ENCODE data around the gene FLNB. TPM values are rescaled to one million over a fixed set of nuclear protein-coding genes. Genes with fewer than 3 reads are reported as not detected.

FLNB gene
- total RNA-seq, 1 experiment from 2014 or later: 309 TPM

GRCh38 chr3:58197588-58197987, 189.4 kb downstream of the FLNB start:
- Histone ChIP-seq H3K27me3 (ENCODE audit: control insufficient read depth, insufficient read depth, low read length) (no peaks in the 10 kb centered on the region), H3K27ac (ENCODE audit: low read length) (no peak overlapping the region), H3K9me3 (ENCODE audit: control insufficient read depth, insufficient read depth, low read depth, low read length) (no peaks in the 10 kb centered on the region), H3K36me3 (ENCODE audit: control insufficient read depth, insufficient read depth, low read length) (no peaks in the 10 kb centered on the region), H3K4me1 (ENCODE audit: control insufficient read depth, insufficient read depth, low read length) (no peaks in the 10 kb centered on the region), H3K4me3 (ENCODE audit: low read depth in 2 of 2, low read length in 2 of 2) (no peak overlapping the region)
- BruUV-seq (replicated peaks): no TSS peak
- no peak for ATAC-seq
- ChIA-PET CTCF (no interaction called here), POLR2A (no interaction called here)
- TF ChIP-seq POLR2AphosphoS5 (IDR thresholded peaks at IDR 0.05; ENCODE audit: low read depth, low read length) (no peak), TCF7L2 (IDR thresholded peaks at IDR 0.05; ENCODE audit: low read depth, low read length) (no peak), REST (IDR thresholded peaks at IDR 0.05; ENCODE audit: insufficient read depth in 1 of 2, low read depth in 2 of 2, low read length in 1 of 2) (no peak), SIN3A (IDR thresholded peaks at IDR 0.05; ENCODE audit: borderline replicate concordance, insufficient read depth, low read depth, low read length) (no peak)
- TF ChIP-seq, protein P1, sequence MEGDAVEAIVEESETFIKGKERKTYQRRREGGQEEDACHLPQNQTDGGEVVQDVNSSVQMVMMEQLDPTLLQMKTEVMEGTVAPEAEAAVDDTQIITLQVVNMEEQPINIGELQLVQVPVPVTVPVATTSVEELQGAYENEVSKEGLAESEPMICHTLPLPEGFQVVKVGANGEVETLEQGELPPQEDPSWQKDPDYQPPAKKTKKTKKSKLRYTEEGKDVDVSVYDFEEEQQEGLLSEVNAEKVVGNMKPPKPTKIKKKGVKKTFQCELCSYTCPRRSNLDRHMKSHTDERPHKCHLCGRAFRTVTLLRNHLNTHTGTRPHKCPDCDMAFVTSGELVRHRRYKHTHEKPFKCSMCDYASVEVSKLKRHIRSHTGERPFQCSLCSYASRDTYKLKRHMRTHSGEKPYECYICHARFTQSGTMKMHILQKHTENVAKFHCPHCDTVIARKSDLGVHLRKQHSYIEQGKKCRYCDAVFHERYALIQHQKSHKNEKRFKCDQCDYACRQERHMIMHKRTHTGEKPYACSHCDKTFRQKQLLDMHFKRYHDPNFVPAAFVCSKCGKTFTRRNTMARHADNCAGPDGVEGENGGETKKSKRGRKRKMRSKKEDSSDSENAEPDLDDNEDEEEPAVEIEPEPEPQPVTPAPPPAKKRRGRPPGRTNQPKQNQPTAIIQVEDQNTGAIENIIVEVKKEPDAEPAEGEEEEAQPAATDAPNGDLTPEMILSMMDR (IDR thresholded peaks at IDR 0.05): no peak
- DNase-seq (ENCODE audit: low read depth, low spot score): no peak
- in situ Hi-C loops (cut with HindIII; ENCODE audit: low pct_unique_long_range_greater_than_20kb, low sequenced_read_pairs) (no loop called here), intact Hi-C loops (cut with micrococcal nuclease; ENCODE audit: unreplicated experiment) (no loop called here)

DNA sequence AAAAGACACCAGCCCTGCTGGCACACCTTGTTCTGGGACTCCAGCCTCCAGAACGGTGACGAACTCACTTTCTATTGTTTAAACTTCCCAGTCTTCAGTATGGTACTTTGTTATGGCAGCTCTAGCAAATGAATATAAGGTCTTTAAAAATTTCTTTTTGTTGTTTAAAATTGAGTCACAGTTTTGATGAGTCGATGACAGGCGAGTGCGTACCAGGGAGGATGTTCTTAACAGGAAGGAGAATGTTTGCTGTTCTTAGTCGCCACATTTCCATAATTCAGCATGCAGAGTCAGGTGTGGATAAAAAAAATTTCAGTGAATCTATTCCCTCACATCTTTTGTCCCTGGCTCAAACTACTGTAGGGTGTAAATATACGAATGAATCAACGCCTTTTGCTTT, 190.1 kb downstream of the FLNB start:
- intact Hi-C loops (cut with micrococcal nuclease; ENCODE audit: unreplicated experiment) (no loop called here), in situ Hi-C loops (cut with HindIII; ENCODE audit: low pct_unique_long_range_greater_than_20kb, low sequenced_read_pairs) (no loop called here)
- ATAC-seq: no peak
- BruUV-seq (replicated peaks): no TSS peak
- no peak overlapping the region for H3K4me3 ChIP-seq (ENCODE audit: low read depth in 2 of 2, low read length in 2 of 2)
- ChIA-PET CTCF (no interaction called here), POLR2A (no interaction called here)
- H3K4me1 ChIP-seq (ENCODE audit: control insufficient read depth, insufficient read depth, low read length): no peaks in the 10 kb centered on the region
- no peak overlapping the region for H3K27ac ChIP-seq (ENCODE audit: low read length)
- TF ChIP-seq TCF7L2 (IDR thresholded peaks at IDR 0.05; ENCODE audit: low read depth, low read length) (no peak), POLR2AphosphoS5 (IDR thresholded peaks at IDR 0.05; ENCODE audit: low read depth, low read length) (no peak), REST (IDR thresholded peaks at IDR 0.05; ENCODE audit: insufficient read depth in 1 of 2, low read depth in 2 of 2, low read length in 1 of 2) (no peak), SIN3A (IDR thresholded peaks at IDR 0.05; ENCODE audit: borderline replicate concordance, insufficient read depth, low read depth, low read length) (no peak)
- TF ChIP-seq, protein P1 (IDR thresholded peaks at IDR 0.05): no peak
- no peaks in the 10 kb centered on the region for H3K27me3 ChIP-seq (ENCODE audit: control insufficient read depth, insufficient read depth, low read length)
- DNase-seq (ENCODE audit: low read depth, low spot score): no peak
- no peaks in the 10 kb centered on the region for H3K36me3 ChIP-seq (ENCODE audit: control insufficient read depth, insufficient read depth, low read length)
- no peaks in the 10 kb centered on the region for H3K9me3 ChIP-seq (ENCODE audit: control insufficient read depth, insufficient read depth, low read depth, low read length)

All from Panc1 (cell line).